22Rv1 (cell line): ENCODE data around the gene TM2D1.

ENCODE experiments used
- ZFX ChIP-seq: fragments of 450-650 bp; IDR thresholded peaks from 2 replicates; pipeline ENCODE4 v1.6.1; 2017; ENCODE audit warnings: antibody characterized with exemption, borderline replicate concordance
- TF ChIP-seq, protein P1 (sequence below): fragments of 450-650 bp; IDR thresholded peaks from 2 replicates; pipeline ENCODE4 v1.5.1; 2017; ENCODE audit warnings: mild to moderate bottlenecking

DNA sequence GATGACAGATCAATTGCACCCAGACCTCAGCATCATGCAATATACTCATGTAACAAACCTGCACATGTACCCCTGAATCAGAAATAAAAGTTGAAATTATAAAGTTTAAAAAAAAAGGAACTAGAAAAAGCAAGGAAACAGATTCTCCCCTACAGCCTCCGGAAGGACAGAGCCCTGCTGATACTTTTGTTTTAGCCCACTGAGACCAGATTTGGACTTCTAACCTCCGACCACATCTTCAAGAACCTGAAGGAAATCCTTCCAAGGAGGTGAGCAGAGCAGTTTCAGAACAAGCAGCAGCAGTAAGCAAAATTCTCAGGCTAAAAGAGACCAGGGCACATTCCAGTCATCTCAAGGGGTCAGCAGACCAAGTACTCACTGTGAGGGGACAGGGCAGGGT lies 54.5 kb downstream of the TM2D1 start:
- TF ChIP-seq, protein P1, sequence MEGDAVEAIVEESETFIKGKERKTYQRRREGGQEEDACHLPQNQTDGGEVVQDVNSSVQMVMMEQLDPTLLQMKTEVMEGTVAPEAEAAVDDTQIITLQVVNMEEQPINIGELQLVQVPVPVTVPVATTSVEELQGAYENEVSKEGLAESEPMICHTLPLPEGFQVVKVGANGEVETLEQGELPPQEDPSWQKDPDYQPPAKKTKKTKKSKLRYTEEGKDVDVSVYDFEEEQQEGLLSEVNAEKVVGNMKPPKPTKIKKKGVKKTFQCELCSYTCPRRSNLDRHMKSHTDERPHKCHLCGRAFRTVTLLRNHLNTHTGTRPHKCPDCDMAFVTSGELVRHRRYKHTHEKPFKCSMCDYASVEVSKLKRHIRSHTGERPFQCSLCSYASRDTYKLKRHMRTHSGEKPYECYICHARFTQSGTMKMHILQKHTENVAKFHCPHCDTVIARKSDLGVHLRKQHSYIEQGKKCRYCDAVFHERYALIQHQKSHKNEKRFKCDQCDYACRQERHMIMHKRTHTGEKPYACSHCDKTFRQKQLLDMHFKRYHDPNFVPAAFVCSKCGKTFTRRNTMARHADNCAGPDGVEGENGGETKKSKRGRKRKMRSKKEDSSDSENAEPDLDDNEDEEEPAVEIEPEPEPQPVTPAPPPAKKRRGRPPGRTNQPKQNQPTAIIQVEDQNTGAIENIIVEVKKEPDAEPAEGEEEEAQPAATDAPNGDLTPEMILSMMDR = no peak
- TF ChIP-seq ZFX = no peak
